ENCODE measurements around the gene RXRA. TPM values are rescaled to one million over a fixed set of nuclear protein-coding genes. Genes with fewer than 3 reads are reported as not detected.
A peak's percentile ranks its signal among the peaks of the same experiment; 100 is the strongest.

RXRA gene
- total and polyA plus RNA-seq, 2 of the 13 experiments (the other 11 are each of a cell fraction or from before 2014, with no cell fraction given): 18.9 to 29.2 TPM

DNA sequence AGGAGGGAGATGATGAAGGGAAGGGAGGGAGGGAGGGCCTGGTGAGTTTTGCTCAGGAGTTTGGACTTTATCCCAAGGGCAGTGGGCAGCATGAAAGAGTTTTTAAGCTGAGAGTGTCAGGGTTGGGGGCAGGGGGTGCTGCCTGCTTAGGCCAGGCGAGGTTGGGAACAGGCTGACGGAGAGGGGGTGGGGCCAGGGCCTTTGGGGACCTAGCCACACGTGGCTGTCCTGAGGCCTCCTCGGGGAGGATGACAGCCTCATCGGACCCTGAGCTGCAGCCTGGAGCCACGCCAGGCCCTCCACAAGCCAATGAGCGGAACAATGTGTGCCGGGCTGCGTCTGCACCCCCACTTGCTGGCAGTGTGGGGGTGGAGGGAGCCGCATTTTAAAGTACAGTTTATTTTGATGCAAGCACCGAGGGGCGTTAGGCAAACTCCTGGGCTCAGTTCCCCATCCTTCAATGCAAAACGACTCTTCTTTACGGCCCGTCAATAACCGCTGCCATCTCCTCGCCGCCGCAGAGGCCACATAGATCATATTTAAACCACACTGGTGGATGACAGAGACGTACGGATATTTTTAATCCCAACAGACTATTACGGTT, 5.3 kb upstream of the RXRA start (continued):
- TF ChIP-seq, protein P1, sequence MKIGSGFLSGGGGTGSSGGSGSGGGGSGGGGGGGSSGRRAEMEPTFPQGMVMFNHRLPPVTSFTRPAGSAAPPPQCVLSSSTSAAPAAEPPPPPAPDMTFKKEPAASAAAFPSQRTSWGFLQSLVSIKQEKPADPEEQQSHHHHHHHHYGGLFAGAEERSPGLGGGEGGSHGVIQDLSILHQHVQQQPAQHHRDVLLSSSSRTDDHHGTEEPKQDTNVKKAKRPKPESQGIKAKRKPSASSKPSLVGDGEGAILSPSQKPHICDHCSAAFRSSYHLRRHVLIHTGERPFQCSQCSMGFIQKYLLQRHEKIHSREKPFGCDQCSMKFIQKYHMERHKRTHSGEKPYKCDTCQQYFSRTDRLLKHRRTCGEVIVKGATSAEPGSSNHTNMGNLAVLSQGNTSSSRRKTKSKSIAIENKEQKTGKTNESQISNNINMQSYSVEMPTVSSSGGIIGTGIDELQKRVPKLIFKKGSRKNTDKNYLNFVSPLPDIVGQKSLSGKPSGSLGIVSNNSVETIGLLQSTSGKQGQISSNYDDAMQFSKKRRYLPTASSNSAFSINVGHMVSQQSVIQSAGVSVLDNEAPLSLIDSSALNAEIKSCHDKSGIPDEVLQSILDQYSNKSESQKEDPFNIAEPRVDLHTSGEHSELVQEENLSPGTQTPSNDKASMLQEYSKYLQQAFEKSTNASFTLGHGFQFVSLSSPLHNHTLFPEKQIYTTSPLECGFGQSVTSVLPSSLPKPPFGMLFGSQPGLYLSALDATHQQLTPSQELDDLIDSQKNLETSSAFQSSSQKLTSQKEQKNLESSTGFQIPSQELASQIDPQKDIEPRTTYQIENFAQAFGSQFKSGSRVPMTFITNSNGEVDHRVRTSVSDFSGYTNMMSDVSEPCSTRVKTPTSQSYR (CRISPR knock-in tag; IDR thresholded peaks at IDR 0.05; ENCODE audit: borderline replicate concordance): peak; percentile 91
- TF ChIP-seq POLR2G (IDR thresholded peaks at IDR 0.05; ENCODE audit: low read depth, low read length): no peak
- no peak for TF ChIP-seq ZNF432 (CRISPR knock-in tag; IDR thresholded peaks at IDR 0.05; ENCODE audit: borderline replicate concordance)
- peak; percentile 74; the same call in 1 of the 2 replicates for TF ChIP-seq SALL1 (CRISPR knock-in tag; IDR thresholded peaks at IDR 0.05)
- no peak; the same call in 1 of the 2 replicates for TF ChIP-seq NRL (CRISPR knock-in tag; IDR thresholded peaks at IDR 0.05; ENCODE audit: borderline replicate concordance)
- no peak for TF ChIP-seq NAIF1 (CRISPR knock-in tag; IDR thresholded peaks at IDR 0.05; ENCODE audit: borderline replicate concordance)
- TF ChIP-seq, protein P2, sequence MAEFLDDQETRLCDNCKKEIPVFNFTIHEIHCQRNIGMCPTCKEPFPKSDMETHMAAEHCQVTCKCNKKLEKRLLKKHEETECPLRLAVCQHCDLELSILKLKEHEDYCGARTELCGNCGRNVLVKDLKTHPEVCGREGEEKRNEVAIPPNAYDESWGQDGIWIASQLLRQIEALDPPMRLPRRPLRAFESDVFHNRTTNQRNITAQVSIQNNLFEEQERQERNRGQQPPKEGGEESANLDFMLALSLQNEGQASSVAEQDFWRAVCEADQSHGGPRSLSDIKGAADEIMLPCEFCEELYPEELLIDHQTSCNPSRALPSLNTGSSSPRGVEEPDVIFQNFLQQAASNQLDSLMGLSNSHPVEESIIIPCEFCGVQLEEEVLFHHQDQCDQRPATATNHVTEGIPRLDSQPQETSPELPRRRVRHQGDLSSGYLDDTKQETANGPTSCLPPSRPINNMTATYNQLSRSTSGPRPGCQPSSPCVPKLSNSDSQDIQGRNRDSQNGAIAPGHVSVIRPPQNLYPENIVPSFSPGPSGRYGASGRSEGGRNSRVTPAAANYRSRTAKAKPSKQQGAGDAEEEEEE (CRISPR knock-in tag; IDR thresholded peaks at IDR 0.05; ENCODE audit: borderline replicate concordance): no peak
- TF ChIP-seq TMF1 (CRISPR knock-in tag; IDR thresholded peaks at IDR 0.05; ENCODE audit: low read depth): no peak
- no peak for TF ChIP-seq IRX3 (CRISPR knock-in tag; IDR thresholded peaks at IDR 0.05; ENCODE audit: borderline replicate concordance, low read depth)
- peak; percentile 82 for TF ChIP-seq PITX1 (CRISPR knock-in tag; IDR thresholded peaks at IDR 0.05)
- TF ChIP-seq ADNP (CRISPR knock-in tag; IDR thresholded peaks at IDR 0.05): no peak
- TF ChIP-seq RARA (CRISPR knock-in tag; IDR thresholded peaks at IDR 0.05): no peak; the same call in 1 of the 2 replicates
- TF ChIP-seq TCF7 (IDR thresholded peaks at IDR 0.05; ENCODE audit: low read depth): peak; percentile 50; the same call in 1 of the 2 replicates
- TF ChIP-seq, protein P3, sequence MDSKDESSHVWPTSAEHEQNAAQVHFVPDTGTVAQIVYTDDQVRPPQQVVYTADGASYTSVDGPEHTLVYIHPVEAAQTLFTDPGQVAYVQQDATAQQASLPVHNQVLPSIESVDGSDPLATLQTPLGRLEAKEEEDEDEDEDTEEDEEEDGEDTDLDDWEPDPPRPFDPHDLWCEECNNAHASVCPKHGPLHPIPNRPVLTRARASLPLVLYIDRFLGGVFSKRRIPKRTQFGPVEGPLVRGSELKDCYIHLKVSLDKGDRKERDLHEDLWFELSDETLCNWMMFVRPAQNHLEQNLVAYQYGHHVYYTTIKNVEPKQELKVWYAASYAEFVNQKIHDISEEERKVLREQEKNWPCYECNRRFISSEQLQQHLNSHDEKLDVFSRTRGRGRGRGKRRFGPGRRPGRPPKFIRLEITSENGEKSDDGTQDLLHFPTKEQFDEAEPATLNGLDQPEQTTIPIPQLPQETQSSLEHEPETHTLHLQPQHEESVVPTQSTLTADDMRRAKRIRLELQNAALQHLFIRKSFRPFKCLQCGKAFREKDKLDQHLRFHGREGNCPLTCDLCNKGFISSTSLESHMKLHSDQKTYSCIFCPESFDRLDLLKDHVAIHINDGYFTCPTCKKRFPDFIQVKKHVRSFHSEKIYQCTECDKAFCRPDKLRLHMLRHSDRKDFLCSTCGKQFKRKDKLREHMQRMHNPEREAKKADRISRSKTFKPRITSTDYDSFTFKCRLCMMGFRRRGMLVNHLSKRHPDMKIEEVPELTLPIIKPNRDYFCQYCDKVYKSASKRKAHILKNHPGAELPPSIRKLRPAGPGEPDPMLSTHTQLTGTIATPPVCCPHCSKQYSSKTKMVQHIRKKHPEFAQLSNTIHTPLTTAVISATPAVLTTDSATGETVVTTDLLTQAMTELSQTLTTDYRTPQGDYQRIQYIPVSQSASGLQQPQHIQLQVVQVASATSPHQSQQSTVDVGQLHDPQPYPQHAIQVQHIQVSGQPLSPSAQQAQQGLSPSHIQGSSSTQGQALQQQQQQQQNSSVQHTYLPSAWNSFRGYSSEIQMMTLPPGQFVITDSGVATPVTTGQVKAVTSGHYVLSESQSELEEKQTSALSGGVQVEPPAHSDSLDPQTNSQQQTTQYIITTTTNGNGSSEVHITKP (CRISPR knock-in tag; IDR thresholded peaks at IDR 0.05; ENCODE audit: low read depth): no peak
- no peak for TF ChIP-seq ZNF670 (CRISPR knock-in tag; IDR thresholded peaks at IDR 0.05; ENCODE audit: borderline replicate concordance)
- no peak for TF ChIP-seq AGO2 (optimal IDR thresholded peaks at IDR 0.05; ENCODE audit: low read depth, low read length)
- TF ChIP-seq, protein P4, sequence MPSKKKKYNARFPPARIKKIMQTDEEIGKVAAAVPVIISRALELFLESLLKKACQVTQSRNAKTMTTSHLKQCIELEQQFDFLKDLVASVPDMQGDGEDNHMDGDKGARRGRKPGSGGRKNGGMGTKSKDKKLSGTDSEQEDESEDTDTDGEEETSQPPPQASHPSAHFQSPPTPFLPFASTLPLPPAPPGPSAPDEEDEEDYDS (CRISPR knock-in tag; IDR thresholded peaks at IDR 0.05): no peak
- TF ChIP-seq, protein P5, sequence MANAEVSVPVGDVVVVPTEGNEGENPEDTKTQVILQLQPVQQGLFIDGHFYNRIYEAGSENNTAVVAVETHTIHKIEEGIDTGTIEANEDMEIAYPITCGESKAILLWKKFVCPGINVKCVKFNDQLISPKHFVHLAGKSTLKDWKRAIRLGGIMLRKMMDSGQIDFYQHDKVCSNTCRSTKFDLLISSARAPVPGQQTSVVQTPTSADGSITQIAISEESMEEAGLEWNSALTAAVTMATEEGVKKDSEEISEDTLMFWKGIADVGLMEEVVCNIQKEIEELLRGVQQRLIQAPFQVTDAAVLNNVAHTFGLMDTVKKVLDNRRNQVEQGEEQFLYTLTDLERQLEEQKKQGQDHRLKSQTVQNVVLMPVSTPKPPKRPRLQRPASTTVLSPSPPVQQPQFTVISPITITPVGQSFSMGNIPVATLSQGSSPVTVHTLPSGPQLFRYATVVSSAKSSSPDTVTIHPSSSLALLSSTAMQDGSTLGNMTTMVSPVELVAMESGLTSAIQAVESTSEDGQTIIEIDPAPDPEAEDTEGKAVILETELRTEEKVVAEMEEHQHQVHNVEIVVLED (CRISPR knock-in tag; IDR thresholded peaks at IDR 0.05; ENCODE audit: borderline replicate concordance): no peak
